ENCODE results near the gene PRELP. TPM values are rescaled to one million over a fixed set of nuclear protein-coding genes. Genes with fewer than 3 reads are reported as not detected.

The PRELP gene
- total RNA-seq, 1 donor from 2014 or later: 6.4 TPM

- ATAC-seq (no peak), DNase-seq (ENCODE audit: low spot score) (no peak)
These were observed 709 bp downstream of the PRELP start for GRCh38 chr1:203476216-203476814.

DNA sequence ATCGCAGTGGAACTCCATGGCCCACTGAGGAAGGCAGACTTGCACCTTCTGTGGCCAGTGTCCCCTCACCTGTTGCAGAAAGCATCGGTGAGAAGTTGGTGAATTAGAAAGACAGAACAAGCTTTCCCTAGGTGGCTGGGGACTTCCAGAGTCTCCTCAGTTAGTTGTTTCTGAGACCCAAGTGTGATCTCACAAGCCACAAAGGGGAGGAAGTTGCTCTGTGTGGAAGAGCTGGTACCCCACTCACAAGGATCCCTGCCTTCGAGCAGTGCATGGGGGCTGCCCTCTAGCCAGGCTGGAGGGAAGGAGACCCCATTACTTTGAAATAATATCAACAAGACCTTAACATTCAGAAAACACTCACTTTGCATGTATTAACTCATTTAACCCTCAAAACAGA is 2.1 kb downstream of the PRELP start:
- DNase-seq (ENCODE audit: low spot score) (no peak), ATAC-seq (no peak)

DNA sequence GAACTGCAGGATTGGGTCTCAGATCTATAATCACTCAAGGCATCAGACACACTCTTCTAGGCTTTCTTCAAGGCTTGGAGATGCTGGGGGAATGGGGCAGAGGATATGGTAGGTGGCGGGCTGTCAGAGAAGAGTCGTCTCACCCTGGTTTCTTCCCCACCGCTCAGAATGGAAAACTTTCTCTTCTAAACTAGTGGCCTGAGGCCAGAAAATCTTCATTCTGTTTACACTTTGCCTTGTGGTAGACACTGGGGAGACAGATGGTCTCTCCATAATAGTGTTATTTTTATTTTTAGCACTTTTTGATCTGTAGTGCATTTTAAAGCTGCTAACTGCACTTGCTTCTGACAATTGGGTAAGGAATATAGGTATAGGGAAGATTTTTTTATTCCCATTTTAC is 2.6 kb downstream of the PRELP start:
- DNase-seq (ENCODE audit: low spot score): no peak
- ATAC-seq: no peak

DNA sequence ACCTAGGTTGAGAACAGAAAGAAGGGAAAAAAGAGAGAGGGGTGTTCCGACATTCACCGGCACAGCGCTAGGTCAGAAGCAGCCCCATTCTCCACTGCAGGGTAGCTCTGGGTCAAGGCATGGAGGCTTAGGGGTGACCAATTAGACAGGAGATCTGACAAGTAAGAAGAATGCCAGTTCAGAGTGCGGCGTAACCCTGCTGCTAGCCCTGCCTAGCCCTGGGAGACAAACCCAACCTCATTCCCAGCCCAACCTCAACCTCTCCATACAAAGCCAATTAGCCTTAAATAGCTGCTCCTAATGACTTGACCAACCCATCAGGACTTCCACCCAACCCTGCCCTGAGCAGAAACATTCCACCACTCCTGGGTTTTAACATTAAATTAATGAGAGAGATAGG is 3.4 kb downstream of the PRELP start:
- no peak for DNase-seq (ENCODE audit: low spot score)
- no peak for ATAC-seq

DNA sequence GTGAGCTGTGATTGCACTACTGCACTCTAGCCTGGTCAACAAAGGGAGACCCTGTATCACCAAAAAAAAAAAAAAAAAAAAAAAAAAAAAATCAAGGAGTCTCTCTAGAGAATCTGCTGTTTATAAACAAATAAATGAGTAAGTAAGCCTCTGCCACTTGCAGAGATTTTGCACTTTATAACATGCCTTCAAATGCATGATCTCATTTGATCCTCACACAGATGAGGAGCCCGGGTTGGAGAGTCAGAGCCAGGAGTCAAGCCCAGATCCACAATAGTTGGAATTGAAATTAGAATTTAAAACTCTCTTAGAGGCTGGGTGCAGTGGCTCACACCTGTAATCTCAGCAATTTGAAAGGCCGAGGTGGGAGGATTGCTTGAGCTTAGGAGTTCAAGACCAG is 4.0 kb downstream of the PRELP start:
- DNase-seq (ENCODE audit: low spot score): no peak
- no peak for ATAC-seq

DNA sequence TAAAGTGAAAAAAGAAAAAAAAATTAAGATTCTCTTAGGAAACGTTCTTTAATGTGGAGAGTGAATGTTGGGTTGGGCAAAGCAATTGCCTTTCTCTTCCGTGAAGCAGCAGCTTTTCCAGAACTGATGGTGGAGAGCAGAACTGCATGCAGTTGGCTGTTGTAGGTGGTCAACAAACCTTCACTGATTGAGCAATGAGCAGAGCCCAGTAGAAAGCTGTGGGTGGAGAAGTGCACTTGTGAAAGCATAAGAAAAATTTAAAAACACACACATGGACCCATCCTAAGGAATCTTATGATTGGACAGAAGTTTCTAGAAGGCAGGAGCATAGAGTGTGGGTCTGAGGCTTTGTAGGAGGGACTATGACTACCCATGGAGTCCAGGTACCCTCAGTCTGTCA is 4.5 kb downstream of the PRELP start:
- DNase-seq (ENCODE audit: low spot score) (no peak), ATAC-seq (no peak)

GRCh38 chr1:203480525-203481084 is 5.0 kb downstream of the PRELP start:
- peak; percentile 58 for ATAC-seq

GRCh38 chr1:203481196-203481595 is 5.6 kb downstream of the PRELP start:
- DNase-seq (ENCODE audit: low spot score) (no peak), ATAC-seq (no peak)

More at GRCh38 chr1:203480525-203481084, 5.0 kb downstream of the PRELP start:
- peak; percentile 55 for DNase-seq (ENCODE audit: low spot score)

GRCh38 chr1:203486618-203487370 is 11.2 kb downstream of the PRELP start:
- no peak for ATAC-seq
- no peak for DNase-seq (ENCODE audit: low spot score)

GRCh38 chr1:203488539-203488938 is 12.9 kb downstream of the PRELP start:
- no peak for ATAC-seq
- DNase-seq (ENCODE audit: low spot score): no peak

GRCh38 chr1:203490607-203491006 is 15.0 kb downstream of the PRELP start:
- DNase-seq (ENCODE audit: low spot score) (no peak), ATAC-seq (no peak)

DNA sequence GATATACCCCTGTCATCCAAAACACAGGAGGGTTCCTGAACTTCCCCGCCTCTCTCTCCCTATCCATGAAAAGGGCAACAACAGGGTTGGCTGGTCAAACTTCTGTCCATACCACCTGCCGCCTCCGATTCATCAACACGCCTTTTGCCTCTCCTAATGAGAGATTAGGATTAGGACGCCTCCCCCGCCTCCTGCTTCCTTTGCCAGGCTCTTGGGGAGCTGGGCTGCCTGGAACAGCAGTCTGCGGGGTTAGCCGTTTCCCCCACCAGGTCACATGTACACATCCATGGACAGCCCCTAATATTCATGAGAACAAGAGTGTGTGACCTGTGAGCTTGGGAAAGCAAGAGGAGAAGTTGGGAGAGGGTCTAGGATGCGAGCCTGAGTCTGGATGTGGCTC is 16.1 kb downstream of the PRELP start:
- DNase-seq (ENCODE audit: low spot score): no peak
- no peak for ATAC-seq

- ATAC-seq (no peak), DNase-seq (ENCODE audit: low spot score) (no peak)
These were observed 16.6 kb downstream of the PRELP start for GRCh38 chr1:203492082-203492747.

GRCh38 chr1:203492748-203493130 is 17.1 kb downstream of the PRELP start:
- no peak for DNase-seq (ENCODE audit: low spot score)
- ATAC-seq: no peak

- DNase-seq (ENCODE audit: low spot score): no peak
- ATAC-seq: no peak
These were observed 18.3 kb downstream of the PRELP start, which contains the start of gene OPTC for GRCh38 chr1:203493901-203494300. OPTC (plus strand) TSS chr1:203494153; CDS start chr1:203496006, 1,853 bp downstream.

- DNase-seq (ENCODE audit: low spot score): no peak
- no peak for ATAC-seq
These were observed 20.2 kb downstream of the PRELP start for GRCh38 chr1:203495845-203496244.

GRCh38 chr1:203497269-203497777 is 21.7 kb downstream of the PRELP start:
- DNase-seq (ENCODE audit: low spot score) (no peak), ATAC-seq (no peak)

DNA sequence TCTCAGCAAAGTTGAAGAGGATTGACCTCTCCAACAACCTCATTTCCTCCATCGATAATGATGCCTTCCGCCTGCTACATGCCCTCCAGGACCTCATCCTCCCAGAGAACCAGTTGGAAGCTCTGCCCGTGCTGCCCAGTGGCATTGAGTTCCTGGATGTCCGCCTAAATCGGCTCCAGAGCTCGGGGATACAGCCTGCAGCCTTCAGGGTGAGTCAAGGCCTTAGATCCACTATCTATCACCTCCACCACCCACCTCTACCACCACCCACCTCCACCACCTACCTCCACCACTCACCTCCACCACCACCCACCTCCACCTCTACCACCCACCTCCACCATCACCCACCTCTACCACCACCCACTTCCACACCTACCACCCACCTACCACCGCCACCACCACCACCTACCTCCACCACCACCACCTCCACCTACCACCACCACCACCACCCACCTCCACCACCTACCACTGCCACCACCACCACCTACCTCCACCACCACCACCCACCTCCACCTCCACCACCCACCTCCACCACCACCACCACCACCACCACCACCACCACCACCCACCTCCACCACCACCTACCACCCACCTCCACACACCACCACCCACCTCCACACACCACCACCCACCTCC is 24.2 kb downstream of the PRELP start:
- ATAC-seq (no peak), DNase-seq (ENCODE audit: low spot score) (no peak)

- ATAC-seq (no peak), DNase-seq (ENCODE audit: low spot score) (no peak)
These were observed 24.7 kb downstream of the PRELP start for GRCh38 chr1:203500279-203500678.

- ATAC-seq: no peak
- DNase-seq (ENCODE audit: low spot score): no peak
These were observed 28.2 kb downstream of the PRELP start for GRCh38 chr1:203503836-203504235.
